AG09319 (cell line): Measurements from ENCODE around the gene ATP5F1C.
"Not testable (repeated sequence)": the region's sequence is repeated elsewhere in the genome, so short reads cannot be mapped to it uniquely, and the experiment has no call there.

Experiments used
- DNase-seq: peaks from one replicate; pipeline ENCODE4 v3.0.0-alpha.2; 2010; ENCODE audit warnings: low read depth; ENCODE audit errors: extremely low read depth
- CTCF ChIP-seq: IDR thresholded peaks from 2 replicates; pipeline ENCODE4 v1.5.1; 2011; ENCODE audit warnings: low read depth, mild to moderate bottlenecking, inconsistent platforms, low read length, moderate library complexity

The ATP5F1C gene

DNA sequence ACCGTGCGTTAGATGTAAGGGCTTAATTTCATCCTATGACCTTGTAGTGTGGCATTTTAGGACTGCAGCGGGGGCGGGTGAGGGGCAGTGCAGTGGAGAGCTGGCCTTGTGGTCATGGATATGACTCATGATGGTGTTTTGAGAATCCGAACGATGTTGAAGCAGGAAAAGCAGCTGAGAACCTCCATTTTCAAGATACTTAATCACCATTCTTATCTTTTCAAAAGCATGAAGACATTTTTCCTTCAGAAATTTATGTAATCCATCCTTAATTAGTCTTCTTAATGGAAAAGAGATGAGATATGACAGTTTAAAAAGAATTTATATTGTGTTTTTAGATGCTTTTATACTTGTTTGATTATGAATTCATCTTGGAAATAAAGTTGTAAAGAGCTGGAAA lies 9.6 kb downstream of the ATP5F1C start:
- peak; percentile 67 for DNase-seq
- no peak for TF ChIP-seq CTCF

DNA sequence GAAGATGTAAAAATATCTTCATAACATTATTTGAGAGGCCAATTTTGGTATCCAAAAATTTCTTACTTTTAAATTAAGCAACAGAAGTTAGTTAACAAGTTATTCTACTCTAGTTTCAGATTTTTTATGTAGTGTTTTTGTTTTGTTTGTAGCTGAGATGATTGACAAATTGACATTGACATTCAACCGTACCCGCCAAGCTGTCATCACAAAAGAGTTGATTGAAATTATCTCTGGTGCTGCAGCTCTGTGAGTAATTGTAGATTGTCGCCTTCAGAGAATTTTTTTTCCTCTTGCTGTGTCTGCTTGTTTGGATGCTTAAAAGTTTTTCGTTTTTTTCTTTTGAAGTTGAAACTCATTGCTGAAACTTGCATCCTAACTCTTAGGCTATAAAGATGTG lies 14.6 kb downstream of the ATP5F1C start:
- no peak for DNase-seq
- no peak for TF ChIP-seq CTCF

DNA sequence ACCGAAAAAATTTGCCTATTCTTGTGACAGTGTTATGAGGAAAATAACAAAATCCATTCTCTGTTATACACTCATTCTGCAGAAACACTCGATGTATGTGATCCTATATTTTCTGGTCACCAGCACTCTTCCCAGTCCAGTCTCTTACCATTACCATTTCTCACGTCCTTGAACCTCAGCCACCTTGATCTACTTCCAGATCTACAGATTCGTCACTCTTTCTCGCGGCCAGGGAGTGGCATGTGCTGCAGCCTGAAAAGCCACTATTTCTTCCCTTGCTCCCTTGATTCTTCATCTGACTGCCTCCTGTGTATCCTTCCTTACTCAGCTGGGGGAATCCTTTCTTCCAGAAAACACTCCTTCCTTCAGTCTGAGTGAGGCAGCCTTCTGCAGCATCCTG lies 16.2 kb downstream of the ATP5F1C start:
- no peak for DNase-seq
- TF ChIP-seq CTCF = no peak

DNA sequence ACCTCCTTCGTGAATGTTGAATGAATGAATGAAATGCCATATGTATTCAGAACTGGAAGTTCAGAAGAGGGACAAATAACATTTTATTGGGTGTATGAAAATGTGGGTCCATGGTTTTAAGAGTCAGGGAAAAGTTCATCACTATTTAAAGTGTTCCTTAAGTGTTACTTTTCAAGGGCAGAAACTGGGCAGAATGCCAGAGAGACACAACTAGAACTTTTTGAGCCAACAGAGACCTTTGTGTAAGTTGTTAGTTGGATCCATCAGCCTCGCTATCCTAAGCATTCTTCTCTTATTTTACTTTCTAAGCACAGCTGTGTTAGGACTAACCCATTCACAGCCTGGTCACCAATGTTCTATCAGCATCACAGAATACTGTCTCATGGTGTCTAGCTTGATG lies 16.8 kb downstream of the ATP5F1C start:
- DNase-seq = no peak

GRCh38 chr10:7808686-7809267 lies 20.8 kb downstream of the ATP5F1C start:
- DNase-seq = no peak
- TF ChIP-seq CTCF = no peak

More for the DNA sequence above, 16.8 kb downstream of the ATP5F1C start:
- TF ChIP-seq CTCF = no peak

DNA sequence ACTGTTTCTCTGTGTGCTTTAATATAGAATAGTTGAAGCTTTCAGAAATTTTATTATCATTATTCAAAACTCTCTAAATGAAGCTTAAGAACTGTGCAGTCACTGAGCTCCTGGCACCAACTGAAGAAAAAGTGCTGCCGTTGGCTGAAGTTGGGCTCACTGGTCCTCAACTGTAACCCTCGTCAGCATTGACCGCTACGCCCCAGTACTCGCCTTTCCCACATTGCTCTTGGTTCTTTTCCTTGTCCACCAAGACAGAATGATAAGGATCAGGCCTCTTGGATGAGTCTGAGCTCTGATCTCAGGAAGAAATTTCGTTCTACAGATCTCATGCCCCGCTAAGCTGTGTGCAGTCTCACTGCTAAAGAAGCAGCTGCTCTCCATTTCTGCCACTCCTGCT lies 22.5 kb downstream of the ATP5F1C start:
- no peak for TF ChIP-seq CTCF
- DNase-seq = no peak

DNA sequence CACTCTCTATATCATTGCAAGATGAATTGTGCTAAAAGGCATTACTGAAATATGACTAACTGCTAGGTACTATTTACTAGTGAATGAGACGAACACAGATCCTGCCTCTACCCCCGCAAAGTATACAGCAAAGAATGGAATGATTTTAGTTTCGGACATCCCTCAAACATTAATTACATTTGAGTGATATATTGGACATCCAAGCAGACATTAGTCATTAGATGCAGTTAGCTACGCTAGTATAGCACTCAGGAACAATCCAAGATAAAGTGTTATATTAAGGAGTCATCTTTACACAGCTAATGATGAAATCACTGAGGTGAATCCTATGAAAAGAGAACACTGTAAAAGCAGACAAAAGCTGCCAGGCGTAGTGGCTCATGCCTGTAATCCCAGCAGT lies 23.0 kb downstream of the ATP5F1C start:
- DNase-seq = no peak
- TF ChIP-seq CTCF = no peak

DNA sequence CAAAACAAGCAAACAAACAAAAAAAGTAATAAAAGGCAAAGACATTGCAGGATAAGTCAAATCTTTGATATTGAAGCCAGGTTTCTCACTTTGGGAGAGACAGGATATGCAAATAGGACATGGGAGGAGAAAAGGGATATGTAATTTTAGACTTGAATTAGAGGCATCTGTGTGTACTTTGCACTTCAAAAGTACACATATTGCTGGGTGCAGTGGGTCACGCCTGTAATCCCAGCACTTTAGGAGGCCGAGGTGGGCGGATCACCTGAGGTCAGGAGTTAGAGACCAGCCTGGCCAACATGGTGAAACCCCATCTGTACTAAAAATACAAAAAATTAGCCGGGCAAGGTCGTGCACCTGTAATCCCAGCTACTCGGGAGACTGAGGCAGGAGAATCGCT lies 23.8 kb downstream of the ATP5F1C start:
- not testable (repeated sequence) for DNase-seq
